Fibroblast of mammary gland (primary cell): ENCODE results near the gene SCN4B.

Experiments
- DNase-seq: peaks from one replicate; pipeline ENCODE4 v3.0.0-alpha.2; 2010; ENCODE audit warnings: low read depth
- H3K4me3 ChIP-seq: 2 replicates; pipeline ENCODE4 v1.5.1; 2011; ENCODE audit warnings: low read depth, mild to moderate bottlenecking, low read length, moderate library complexity; ENCODE audit not compliant: control insufficient read depth
- CTCF ChIP-seq: conservative IDR thresholded peaks from 2 replicates; pipeline ENCODE4 v1.5.1; 2011; ENCODE audit warnings: low read depth, low read length, inconsistent platforms; ENCODE audit not compliant: control insufficient read depth, insufficient read depth

Gene SCN4B

GRCh38 chr11:118176778-118177134, 24.1 kb upstream of the SCN4B start:
- H3K4me3 ChIP-seq, result no peak overlapping the region
- no peak for DNase-seq
- no peak for TF ChIP-seq CTCF

GRCh38 chr11:118175993-118176777, 23.6 kb upstream of the SCN4B start, which contains the start of gene SCN2B:
Gene SCN2B, minus strand, starts transcription at chr11:118176639. Its CDS starts 208 bp downstream, at chr11:118176431.
- DNase-seq, result no peak
- H3K4me3 ChIP-seq, result no peak within 1 kb of the TSS
- TF ChIP-seq CTCF, result no peak

GRCh38 chr11:118175031-118175992, 22.7 kb upstream of the SCN4B start:
- TF ChIP-seq CTCF, result no peak
- no peak for DNase-seq
- no peak overlapping the region for H3K4me3 ChIP-seq

GRCh38 chr11:118174006-118174567, 21.5 kb upstream of the SCN4B start:
- no peak for DNase-seq
- TF ChIP-seq CTCF, result no peak
- no peak overlapping the region for H3K4me3 ChIP-seq

- no peak overlapping the region for H3K4me3 ChIP-seq
- no peak for TF ChIP-seq CTCF
- DNase-seq, result no peak
These were observed 19.7 kb upstream of the SCN4B start for GRCh38 chr11:118172356-118172755.

- H3K4me3 ChIP-seq, result no peak overlapping the region
- peak; percentile 48 for DNase-seq
- TF ChIP-seq CTCF, result peak; percentile 68
These were observed 18.8 kb upstream of the SCN4B start for GRCh38 chr11:118171269-118172062.
